CD4-positive, alpha-beta memory T cell (primary cell): ENCODE measurements around the gene FGFRL1. TPM values are rescaled to one million over a fixed set of nuclear protein-coding genes. Genes with fewer than 3 reads are reported as not detected.

Experiments used
- CTCF ChIA-PET: fragments of 350-600 bp; sonication (Branson Sonifier 250); formaldehyde crosslinking; loops from one replicate; lab custom pipeline; 2021; ENCODE audit warnings: inconsistent platforms; ENCODE audit not compliant: partially characterized antibody; lab: Charles Lee
- POLR2A ChIA-PET: fragments of 350-600 bp; sonication (Branson Sonifier 250); formaldehyde crosslinking; loops from one replicate; lab custom pipeline; 2021; ENCODE audit not compliant: partially characterized antibody; lab: Charles Lee
- DNase-seq, 5 donors: peaks; one replicate each; pipeline versions ENCODE4 v3.0.0 to v3.0.0-alpha.2; 2020 to 2022; ENCODE audit warnings: mixed read lengths in 1 of 5
- H3K27ac ChIP-seq: one replicate; pipeline ENCODE4 v1.7.0; 2013; ENCODE audit warnings: low read depth, low read length
- H3K27me3 ChIP-seq: 2 replicates; pipeline ENCODE4 v1.7.0; 2013; ENCODE audit warnings: mild to moderate bottlenecking, low read length, moderate library complexity; ENCODE audit not compliant: insufficient read depth
- H3K36me3 ChIP-seq: 2 replicates; pipeline ENCODE4 v1.7.0; 2013; ENCODE audit warnings: mild to moderate bottlenecking, low read length, moderate library complexity; ENCODE audit not compliant: insufficient read depth
- H3K4me1 ChIP-seq: 2 replicates; pipeline ENCODE4 v1.7.0; 2013; ENCODE audit warnings: mild to moderate bottlenecking, low read length, moderate library complexity; ENCODE audit not compliant: insufficient read depth
- H3K4me3 ChIP-seq, 2 donors: one replicate each; pipeline ENCODE4 v1.7.0; 2013; ENCODE audit warnings: low read length in 2 of 2, mild to moderate bottlenecking in 1 of 2
- H3K9me3 ChIP-seq, 2 donors: one replicate each; pipeline ENCODE4 v1.7.0; 2013; ENCODE audit warnings: low read length in 2 of 2, control low read depth in 1 of 2; ENCODE audit not compliant: control insufficient read depth in 1 of 2
- H3K27ac Mint-ChIP-seq, 7 donors: one replicate each; pipeline ENCODE4 v1.8.0; 2020 to 2021; ENCODE audit warnings: mixed read lengths in 7 of 7, mild to moderate bottlenecking in 6 of 7, inconsistent platforms in 3 of 7, moderate library complexity in 3 of 7
- H3K27me3 Mint-ChIP-seq, 2 donors: one replicate each; pipeline ENCODE4 v1.8.0; 2020 to 2021; ENCODE audit warnings: mixed read lengths in 2 of 2
- H3K36me3 Mint-ChIP-seq, 2 donors: one replicate each; pipeline ENCODE4 v1.8.0; 2020 to 2021; ENCODE audit warnings: mixed read lengths in 2 of 2, inconsistent platforms in 1 of 2, mild to moderate bottlenecking in 1 of 2
- H3K4me1 Mint-ChIP-seq, 4 donors: one replicate each; pipeline ENCODE4 v1.8.0; 2020 to 2021; ENCODE audit warnings: mixed read lengths in 4 of 4, mild to moderate bottlenecking in 1 of 4
- H3K4me3 Mint-ChIP-seq, 8 donors: one replicate each; pipeline ENCODE4 v1.8.0; 2020 to 2021; ENCODE audit warnings: mixed read lengths in 8 of 8, mild to moderate bottlenecking in 7 of 8, moderate library complexity in 6 of 8, inconsistent platforms in 3 of 8
- H3K9me3 Mint-ChIP-seq, 8 donors: one replicate each; pipeline ENCODE4 v1.8.0; 2020 to 2021; ENCODE audit warnings: mixed read lengths in 8 of 8, mild to moderate bottlenecking in 5 of 8, inconsistent platforms in 3 of 8, moderate library complexity in 1 of 8
- intact Hi-C: fragments of 100-400 bp; cut with micrococcal nuclease; formaldehyde crosslinking; loops from one replicate; pipeline ENCODE4 v1.15.1; 2023
- polyA plus RNA-seq, 2 donors: library from polyadenylated mRNA; unstranded; fragments of 300-500 nt; fragmentation: Illumina TruSeq; gene quantifications; one replicate each; pipeline ENCODE4 v1.2.3, GENCODE V29; 2021
- total RNA-seq, 2 experiments: library from RNA; stranded (reverse); gene quantifications; one replicate each; pipeline ENCODE4 v1.2.3, GENCODE V29; 2021

The FGFRL1 gene
- total and polyA plus RNA-seq, 4 experiments from 2014 or later: 0.64 to 22.4 (median 12.3) TPM

DNA sequence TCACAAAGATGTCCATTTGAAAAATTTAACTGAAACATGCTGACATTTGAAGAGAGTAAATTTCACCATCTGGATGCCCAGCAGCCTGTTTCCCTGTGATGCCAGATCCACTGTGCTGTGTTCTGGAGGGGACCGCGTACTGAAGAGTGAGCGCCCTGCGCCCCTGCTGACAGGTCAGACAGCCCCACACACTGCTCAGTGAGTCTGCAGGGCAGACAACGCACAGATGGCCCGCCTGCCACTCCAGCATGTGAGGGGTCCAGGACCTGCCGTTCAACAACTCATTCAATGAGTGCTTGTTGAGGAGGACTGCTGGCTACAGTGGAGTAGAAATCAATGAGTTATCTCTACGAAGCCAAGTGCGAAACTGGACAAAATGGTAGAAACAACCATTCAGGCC lies 49.2 kb downstream of the FGFRL1 start:
- H3K27me3 ChIP-seq: peaks cover 5% of the 10 kb centered on the region
- no peak overlapping the region for H3K4me3 Mint-ChIP-seq
- ChIA-PET CTCF (no interaction called here), POLR2A (no interaction called here)
- no peaks in the 10 kb centered on the region for H3K36me3 ChIP-seq
- H3K27ac ChIP-seq: no peak overlapping the region
- no peaks in the 10 kb centered on the region for H3K36me3 Mint-ChIP-seq
- no peak overlapping the region for H3K27ac Mint-ChIP-seq
- no peak for DNase-seq
- peaks cover 18 to 38% of the 10 kb centered on the region in 2 donors for H3K27me3 Mint-ChIP-seq
- peaks cover 8% of the 10 kb centered on the region for H3K4me1 ChIP-seq
- peaks cover 0 to 10% (median 2%) of the 10 kb centered on the region in 8 donors for H3K9me3 Mint-ChIP-seq
- peaks cover 5 to 21% (median 10%) of the 10 kb centered on the region in 4 donors for H3K4me1 Mint-ChIP-seq
- no peaks in the 10 kb centered on the region for H3K9me3 ChIP-seq
- intact Hi-C loops: no loop called here
- H3K4me3 ChIP-seq: no peak overlapping the region

GRCh38 chr4:1061056-1061700 lies 49.8 kb downstream of the FGFRL1 start:
- POLR2A ChIA-PET: no interaction called here
- H3K9me3 Mint-ChIP-seq: peaks cover 0 to 10% (median 2%) of the 10 kb centered on the region in 8 donors
- CTCF ChIA-PET: no interaction called here
- H3K4me3 Mint-ChIP-seq: no peak overlapping the region
- Histone ChIP-seq H3K4me1 (peaks cover 6% of the 10 kb centered on the region), H3K27me3 (peaks cover 5% of the 10 kb centered on the region), H3K27ac (no peak overlapping the region), H3K36me3 (no peaks in the 10 kb centered on the region), H3K9me3 (no peaks in the 10 kb centered on the region), H3K4me3 (no peak overlapping the region)
- no peak overlapping the region for H3K27ac Mint-ChIP-seq
- H3K4me1 Mint-ChIP-seq: peaks cover 2 to 16% (median 5%) of the 10 kb centered on the region in 4 donors
- DNase-seq: no peak
- intact Hi-C loops: no loop called here
- peaks cover 18 to 32% of the 10 kb centered on the region in 2 donors for H3K27me3 Mint-ChIP-seq
- H3K36me3 Mint-ChIP-seq: no peaks in the 10 kb centered on the region

GRCh38 chr4:1061760-1062159 lies 50.3 kb downstream of the FGFRL1 start:
- no peaks in the 10 kb centered on the region for H3K36me3 ChIP-seq
- no peak overlapping the region for H3K27ac ChIP-seq
- Mint-ChIP-seq H3K9me3 (peaks cover 0 to 10% (median 2%) of the 10 kb centered on the region in 8 donors), H3K4me1 (peaks cover 0 to 14% (median 3%) of the 10 kb centered on the region in 4 donors), H3K27ac (no peak overlapping the region), H3K36me3 (no peaks in the 10 kb centered on the region), H3K27me3 (peaks cover 18 to 30% of the 10 kb centered on the region in 2 donors), H3K4me3 (peak overlapping the region in 1 of 8 donors; percentile 7)
- POLR2A ChIA-PET: no interaction called here
- CTCF ChIA-PET: no interaction called here
- H3K27me3 ChIP-seq: peaks cover 5% of the 10 kb centered on the region
- H3K9me3 ChIP-seq: no peaks in the 10 kb centered on the region
- intact Hi-C loops: no loop called here
- no peak overlapping the region for H3K4me3 ChIP-seq
- DNase-seq: no peak
- peaks cover under 1% of the 10 kb centered on the region for H3K4me1 ChIP-seq

DNA sequence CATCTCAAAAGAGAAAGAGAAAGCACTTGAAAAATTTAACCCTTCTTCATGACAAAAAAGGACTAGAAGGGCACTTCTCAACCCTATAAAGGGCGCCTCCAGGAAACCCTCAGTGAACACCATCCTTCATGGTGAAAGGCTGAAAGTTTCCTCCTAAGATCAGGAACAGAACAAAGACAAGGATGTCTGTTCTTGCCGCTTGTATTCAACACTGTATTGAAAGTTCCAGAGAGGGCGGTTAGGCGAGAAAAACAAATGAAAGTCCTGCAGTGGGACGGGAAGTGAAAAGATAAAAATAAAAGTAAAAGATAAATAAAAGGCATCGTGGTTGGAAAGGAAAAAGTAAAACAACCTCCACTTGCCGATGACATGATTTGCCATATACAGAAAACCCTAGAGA lies 51.0 kb downstream of the FGFRL1 start:
- peaks cover 5% of the 10 kb centered on the region for H3K27me3 ChIP-seq
- Mint-ChIP-seq H3K9me3 (peaks cover 0 to 10% (median 2%) of the 10 kb centered on the region in 8 donors), H3K27ac (peak overlapping the region in 1 of 7 donors; percentile 26), H3K4me1 (peaks cover 0 to 10% (median 3%) of the 10 kb centered on the region in 4 donors), H3K27me3 (peaks cover 20 to 33% of the 10 kb centered on the region in 2 donors), H3K4me3 (peak overlapping the region in 2 of 8 donors; percentile 0 to 67), H3K36me3 (no peaks in the 10 kb centered on the region)
- H3K9me3 ChIP-seq: no peaks in the 10 kb centered on the region
- H3K4me1 ChIP-seq: no peaks in the 10 kb centered on the region
- H3K27ac ChIP-seq: no peak overlapping the region
- no peak for DNase-seq
- H3K4me3 ChIP-seq: no peak overlapping the region
- CTCF ChIA-PET: no interaction called here
- H3K36me3 ChIP-seq: no peaks in the 10 kb centered on the region
- POLR2A ChIA-PET: no interaction called here
- intact Hi-C loops: no loop called here

DNA sequence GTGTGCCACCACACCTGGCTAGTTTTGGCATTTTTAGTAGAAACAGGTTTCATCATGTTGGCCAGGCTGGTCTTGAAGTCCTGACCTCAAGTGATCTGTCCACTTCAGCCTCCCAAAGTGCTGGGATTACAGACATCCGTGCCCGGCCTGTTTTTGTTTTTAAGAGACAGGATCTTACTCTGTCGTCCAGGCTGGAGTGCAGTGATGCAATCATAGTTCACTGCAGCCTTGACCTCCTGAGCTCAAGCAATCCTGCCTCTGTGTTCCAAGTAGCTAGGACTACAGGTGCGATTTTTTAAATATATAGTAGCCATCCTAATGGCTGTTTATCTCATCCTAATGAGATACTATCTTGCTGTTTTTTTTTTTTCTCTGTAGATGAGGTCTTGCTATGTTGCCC lies 54.3 kb downstream of the FGFRL1 start:
- no peaks in the 10 kb centered on the region for H3K36me3 Mint-ChIP-seq
- DNase-seq: no peak
- H3K4me1 ChIP-seq: no peaks in the 10 kb centered on the region
- H3K9me3 Mint-ChIP-seq: peaks cover 0 to 10% (median 2%) of the 10 kb centered on the region in 8 donors
- no peak overlapping the region for H3K27ac Mint-ChIP-seq
- peaks cover 0 to 10% (median 3%) of the 10 kb centered on the region in 4 donors for H3K4me1 Mint-ChIP-seq
- CTCF ChIA-PET: interaction anchor here (0.6 kb wide), 1 partner anchor 237 kb away, joined by 4 read pairs; no protein-coding TSS in a partner anchor
- no peaks in the 10 kb centered on the region for H3K36me3 ChIP-seq
- no peaks in the 10 kb centered on the region for H3K9me3 ChIP-seq
- POLR2A ChIA-PET: no interaction called here
- peaks cover 5% of the 10 kb centered on the region for H3K27me3 ChIP-seq
- H3K27me3 Mint-ChIP-seq: peaks cover 25 to 40% of the 10 kb centered on the region in 2 donors
- H3K4me3 ChIP-seq: no peak overlapping the region
- intact Hi-C loops: no loop called here
- H3K27ac ChIP-seq: no peak overlapping the region
- no peak overlapping the region for H3K4me3 Mint-ChIP-seq

DNA sequence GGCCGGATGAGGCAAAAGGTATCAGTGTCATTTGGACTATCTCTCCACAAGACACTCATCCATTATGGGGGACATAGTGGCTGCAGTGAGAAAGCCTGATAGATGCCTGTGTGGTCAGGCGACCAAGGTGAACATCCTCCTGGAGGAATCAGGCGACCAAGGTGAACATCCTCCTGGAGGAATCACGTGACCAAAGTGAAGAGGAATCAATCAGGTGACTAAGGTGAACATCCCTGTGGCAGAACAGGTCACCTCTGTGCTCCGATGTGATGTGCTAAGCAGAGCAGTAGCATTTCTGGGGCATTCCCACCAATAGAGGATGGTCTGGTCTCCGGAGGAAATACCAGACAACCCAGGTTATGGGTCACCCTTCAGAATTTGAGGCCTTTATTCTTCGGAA lies 58.0 kb downstream of the FGFRL1 start:
- Mint-ChIP-seq H3K27me3 (peaks cover 9 to 23% of the 10 kb centered on the region in 2 donors), H3K36me3 (no peaks in the 10 kb centered on the region), H3K4me1 (peaks cover 5 to 10% (median 7%) of the 10 kb centered on the region in 4 donors), H3K9me3 (peaks cover 0 to 5% (median 0%) of the 10 kb centered on the region in 8 donors), H3K4me3 (no peak overlapping the region), H3K27ac (peak overlapping the region in 1 of 7 donors; percentile 26)
- Histone ChIP-seq H3K27ac (no peak overlapping the region), H3K27me3 (no peaks in the 10 kb centered on the region), H3K4me3 (no peak overlapping the region), H3K4me1 (no peaks in the 10 kb centered on the region), H3K36me3 (no peaks in the 10 kb centered on the region), H3K9me3 (no peaks in the 10 kb centered on the region)
- intact Hi-C loops: no loop called here
- POLR2A ChIA-PET: no interaction called here
- DNase-seq: no peak
- CTCF ChIA-PET: no interaction called here

DNA sequence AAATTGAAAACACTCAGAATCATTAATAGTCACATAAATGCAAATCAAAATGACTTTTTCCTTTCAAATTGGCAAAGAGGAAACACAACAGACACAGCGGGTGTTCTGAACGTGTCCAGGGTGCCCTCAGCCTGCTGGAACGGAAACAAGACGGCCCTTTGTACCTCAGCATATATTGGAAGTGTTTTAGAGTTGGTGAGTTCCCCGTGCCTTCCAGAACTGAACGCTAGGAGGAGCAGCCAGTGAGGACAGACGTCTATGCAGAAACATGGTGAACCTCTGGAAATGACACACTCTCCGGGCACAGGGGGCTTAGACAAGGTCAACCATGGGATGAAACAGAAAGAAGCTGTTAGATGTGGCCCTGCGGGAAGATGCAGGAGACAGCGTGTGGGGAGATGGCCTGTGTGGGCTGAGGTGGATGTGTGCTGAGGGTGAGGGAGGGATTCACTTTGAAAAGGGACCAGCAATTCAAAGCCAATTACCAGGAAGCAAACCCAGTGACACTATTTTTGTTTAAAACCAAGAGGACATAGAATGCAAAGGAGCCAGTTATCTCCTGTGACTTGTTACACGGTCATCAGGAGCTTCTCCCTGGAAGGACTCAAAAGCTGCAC lies 61.5 kb downstream of the FGFRL1 start:
- Mint-ChIP-seq H3K4me1 (peaks cover 5 to 10% (median 7%) of the 10 kb centered on the region in 4 donors), H3K36me3 (no peaks in the 10 kb centered on the region), H3K27me3 (peaks cover 5 to 14% of the 10 kb centered on the region in 2 donors), H3K4me3 (peak overlapping the region in 1 of 8 donors; percentile 71), H3K9me3 (no peaks in the 10 kb centered on the region), H3K27ac (peak overlapping the region in 4 of 7 donors; percentile 28 to 77 (median 56))
- CTCF ChIA-PET: interaction anchor here (1.0 to 1.2 kb wide), 2 partner anchors 18 to 58 kb away, joined by 3 read pairs; no protein-coding TSS in a partner anchor
- POLR2A ChIA-PET: no interaction called here
- intact Hi-C loops: loop anchor here (5.0 kb wide), 2 partner anchors 331 to 831 kb away; no protein-coding TSS in a partner anchor
- no peaks in the 10 kb centered on the region for H3K27me3 ChIP-seq
- no peaks in the 10 kb centered on the region for H3K9me3 ChIP-seq
- no peaks in the 10 kb centered on the region for H3K36me3 ChIP-seq
- DNase-seq: peak; percentile 37 to 56 (median 48)
- H3K27ac ChIP-seq: no peak overlapping the region
- no peak overlapping the region for H3K4me3 ChIP-seq
- H3K4me1 ChIP-seq: no peaks in the 10 kb centered on the region
